Spinal cord (tissue), 10 donors: Measurements from ENCODE around the gene UBAC2. TPM values are rescaled to one million over a fixed set of nuclear protein-coding genes. Genes with fewer than 3 reads are reported as not detected.
A peak's percentile ranks its signal among the peaks of the same experiment; 100 is the strongest.

Experiments
- DNase-seq, 6 donors: peaks; one replicate each; pipeline versions ENCODE4 v3.0.0 to v3.0.0-alpha.2; 2013 to 2015; ENCODE audit warnings: low spot score in 6 of 6, low read depth in 4 of 6
- H3K27ac ChIP-seq: one replicate; pipeline ENCODE4 v1.5.1; 2013; ENCODE audit warnings: low read depth, low read length, control low read depth
- H3K27me3 ChIP-seq: one replicate; pipeline ENCODE4 v1.6.1; 2013; ENCODE audit warnings: low read length; ENCODE audit not compliant: control insufficient read depth, insufficient read depth
- H3K36me3 ChIP-seq: one replicate; pipeline ENCODE4 v1.6.1; 2013; ENCODE audit warnings: low read length; ENCODE audit not compliant: control insufficient read depth, insufficient read depth
- H3K4me1 ChIP-seq: one replicate; pipeline ENCODE4 v1.6.1; 2013; ENCODE audit warnings: low read length; ENCODE audit not compliant: control insufficient read depth, insufficient read depth
- H3K4me3 ChIP-seq: one replicate; pipeline ENCODE4 v1.5.1; 2013; ENCODE audit warnings: low read depth, low read length, control low read depth
- H3K9me3 ChIP-seq: one replicate; pipeline ENCODE4 v1.6.1; 2013; ENCODE audit warnings: low read length; ENCODE audit not compliant: control insufficient read depth, insufficient read depth
- WGBS: methylation state at CpG from one replicate; pipeline ENCODE4 v1.1.5; 2013; ENCODE audit warnings: missing lambda C conversion rate; ENCODE audit not compliant: insufficient coverage; 5-methylcytosine and 5-hydroxymethylcytosine counted together
- polyA plus RNA-seq, 2 donors: library from polyadenylated mRNA; unstranded; fragments of 120-200 nt; gene quantifications; one replicate each; pipeline ENCODE4 v1.2.1, GENCODE V29; 2013; ENCODE audit not compliant: insufficient read length in 2 of 2
- total RNA-seq, 2 donors: library from RNA; depleted of rRNA in 1 of 2; stranded (reverse); fragments of 120-200 nt in 1 of 2; fragments of >200 nt in 1 of 2; gene quantifications; one replicate each; pipeline versions ENCODE4 v1.2.3 to v1.2.4, GENCODE V29; 2013 to 2014
- donor health status: healthy.

UBAC2 gene
- total and polyA plus RNA-seq, 4 donors: 37.9 to 60.3 (median 53.8) TPM

- 70% methylated on average over 2 of the region's 5 CpGs for WGBS
- H3K4me3 ChIP-seq: no peak overlapping the region
- H3K27me3 ChIP-seq: no peaks in the 10 kb centered on the region
- no peaks in the 10 kb centered on the region for H3K36me3 ChIP-seq
- peaks cover 6% of the 10 kb centered on the region for H3K4me1 ChIP-seq
- no peak for DNase-seq
- no peaks in the 10 kb centered on the region for H3K9me3 ChIP-seq
- no peak overlapping the region for H3K27ac ChIP-seq
These were observed 3.5 kb upstream of the UBAC2 start for GRCh38 chr13:99197117-99197651.

- no peaks in the 10 kb centered on the region for H3K27me3 ChIP-seq
- H3K4me3 ChIP-seq: peak overlapping the region; percentile 94
- peak overlapping the region; percentile 97 for H3K27ac ChIP-seq
- WGBS: under 1% methylated on average over 33 of the region's 37 CpGs
- H3K4me1 ChIP-seq: peaks cover 9% of the 10 kb centered on the region
- H3K36me3 ChIP-seq: no peaks in the 10 kb centered on the region
- no peaks in the 10 kb centered on the region for H3K9me3 ChIP-seq
- peak in 1 of 6 donors; percentile 17 for DNase-seq
These were observed 868 bp upstream of the UBAC2 start for GRCh38 chr13:99199541-99200431.

GRCh38 chr13:99203601-99204579, 3.2 kb downstream of the UBAC2 start:
- Histone ChIP-seq H3K36me3 (peaks cover 9% of the 10 kb centered on the region), H3K9me3 (no peaks in the 10 kb centered on the region), H3K27ac (no peak overlapping the region), H3K4me1 (peaks cover 9% of the 10 kb centered on the region), H3K4me3 (no peak overlapping the region), H3K27me3 (no peaks in the 10 kb centered on the region)
- no peak for DNase-seq
- 89% methylated on average over 6 of the region's 9 CpGs for WGBS

- no peak for DNase-seq
- Histone ChIP-seq H3K36me3 (peaks cover 9% of the 10 kb centered on the region), H3K27ac (no peak overlapping the region), H3K9me3 (no peaks in the 10 kb centered on the region), H3K4me1 (peaks cover 9% of the 10 kb centered on the region), H3K27me3 (no peaks in the 10 kb centered on the region), H3K4me3 (no peak overlapping the region)
- WGBS: 84% methylated on average over 14 of the region's 22 CpGs
These were observed 5.1 kb downstream of the UBAC2 start for GRCh38 chr13:99205621-99206220.

- no peak overlapping the region for H3K27ac ChIP-seq
- no peak for DNase-seq
- H3K27me3 ChIP-seq: no peaks in the 10 kb centered on the region
- H3K4me1 ChIP-seq: peaks cover 9% of the 10 kb centered on the region
- 100% methylated on average over 8 of the region's 8 CpGs for WGBS
- no peak overlapping the region for H3K4me3 ChIP-seq
- no peaks in the 10 kb centered on the region for H3K9me3 ChIP-seq
- H3K36me3 ChIP-seq: peaks cover 9% of the 10 kb centered on the region
These were observed 5.6 kb downstream of the UBAC2 start for GRCh38 chr13:99206226-99206625.

GRCh38 chr13:99206873-99207272, 6.2 kb downstream of the UBAC2 start:
- WGBS: 94% methylated on average over 3 of the region's 5 CpGs
- Histone ChIP-seq H3K4me1 (peaks cover 5% of the 10 kb centered on the region), H3K27me3 (no peaks in the 10 kb centered on the region), H3K27ac (no peak overlapping the region), H3K36me3 (peaks cover 9% of the 10 kb centered on the region), H3K4me3 (no peak overlapping the region), H3K9me3 (no peaks in the 10 kb centered on the region)
- DNase-seq: no peak

- no peaks in the 10 kb centered on the region for H3K27me3 ChIP-seq
- peaks cover 2% of the 10 kb centered on the region for H3K4me1 ChIP-seq
- WGBS: 100% methylated on average over 5 of the region's 7 CpGs
- H3K9me3 ChIP-seq: no peaks in the 10 kb centered on the region
- peaks cover 9% of the 10 kb centered on the region for H3K36me3 ChIP-seq
- no peak for DNase-seq
- H3K4me3 ChIP-seq: no peak overlapping the region
- H3K27ac ChIP-seq: no peak overlapping the region
These were observed 6.9 kb downstream of the UBAC2 start for GRCh38 chr13:99207511-99207910.

- DNase-seq: no peak
- H3K27me3 ChIP-seq: no peaks in the 10 kb centered on the region
- H3K4me3 ChIP-seq: no peak overlapping the region
- H3K9me3 ChIP-seq: no peaks in the 10 kb centered on the region
- H3K36me3 ChIP-seq: peaks cover 9% of the 10 kb centered on the region
- H3K4me1 ChIP-seq: no peaks in the 10 kb centered on the region
- no CpG with 5 or more reads among the region's 3 CpGs for WGBS
- no peak overlapping the region for H3K27ac ChIP-seq
These were observed 7.5 kb downstream of the UBAC2 start for GRCh38 chr13:99208185-99208584.

GRCh38 chr13:99208845-99209527, 8.3 kb downstream of the UBAC2 start:
- 85% methylated on average over 7 of the region's 8 CpGs for WGBS
- Histone ChIP-seq H3K4me3 (no peak overlapping the region), H3K9me3 (no peaks in the 10 kb centered on the region), H3K27ac (no peak overlapping the region), H3K27me3 (no peaks in the 10 kb centered on the region), H3K4me1 (peaks cover 3% of the 10 kb centered on the region), H3K36me3 (peaks cover 9% of the 10 kb centered on the region)
- no peak for DNase-seq
